Chondrocyte (in vitro differentiated cells): ENCODE measurements around the gene MSRB2. TPM values are rescaled to one million over a fixed set of nuclear protein-coding genes. Genes with fewer than 3 reads are reported as not detected.

Experiments used
- DNase-seq: peaks from one replicate; pipeline ENCODE4 v3.0.0; 2021; ENCODE audit warnings: mixed read lengths, low spot score
- H3K27ac Mint-ChIP-seq: one replicate; pipeline ENCODE4 v1.8.0; 2021; ENCODE audit warnings: mild to moderate bottlenecking, moderate library complexity, mixed read lengths; ENCODE audit not compliant: unreplicated experiment
- H3K27me3 Mint-ChIP-seq: 2 replicates; pipeline ENCODE4 v1.8.0; 2021; ENCODE audit warnings: low read depth, mixed read lengths
- H3K36me3 Mint-ChIP-seq: 2 replicates; pipeline ENCODE4 v1.8.0; 2021; ENCODE audit warnings: low read depth, mixed read lengths
- H3K4me1 Mint-ChIP-seq: 2 replicates; pipeline ENCODE4 v1.8.0; 2021; ENCODE audit warnings: low read depth, mild to moderate bottlenecking, mixed read lengths
- H3K4me3 Mint-ChIP-seq: one replicate; pipeline ENCODE4 v1.8.0; 2021; ENCODE audit warnings: mild to moderate bottlenecking, moderate library complexity, mixed read lengths; ENCODE audit not compliant: unreplicated experiment
- H3K9me3 Mint-ChIP-seq: 2 replicates; pipeline ENCODE4 v1.8.0; 2021; ENCODE audit warnings: low read depth, mixed read lengths
- total RNA-seq: library from RNA; stranded (reverse); gene quantifications from 3 replicates; pipeline ENCODE4 v1.2.1, GENCODE V29; 2021
- TF ChIP-seq, protein P1 (sequence below): fragments of 200-600 bp; sonication (generic); IDR thresholded peaks from 2 replicates; pipeline ENCODE4 v1.5.0; 2021; ENCODE audit warnings: antibody characterized with exemption, mild to moderate bottlenecking, moderate library complexity

Gene MSRB2
- total RNA-seq, 1 donor from 2014 or later = 18.4 TPM

GRCh38 chr10:23081221-23081750, 14.1 kb upstream of the MSRB2 start:
- DNase-seq = no peak
- H3K27me3 Mint-ChIP-seq = peaks cover 29% of the 10 kb centered on the region
- H3K4me1 Mint-ChIP-seq = no peaks in the 10 kb centered on the region
- TF ChIP-seq, protein P1, sequence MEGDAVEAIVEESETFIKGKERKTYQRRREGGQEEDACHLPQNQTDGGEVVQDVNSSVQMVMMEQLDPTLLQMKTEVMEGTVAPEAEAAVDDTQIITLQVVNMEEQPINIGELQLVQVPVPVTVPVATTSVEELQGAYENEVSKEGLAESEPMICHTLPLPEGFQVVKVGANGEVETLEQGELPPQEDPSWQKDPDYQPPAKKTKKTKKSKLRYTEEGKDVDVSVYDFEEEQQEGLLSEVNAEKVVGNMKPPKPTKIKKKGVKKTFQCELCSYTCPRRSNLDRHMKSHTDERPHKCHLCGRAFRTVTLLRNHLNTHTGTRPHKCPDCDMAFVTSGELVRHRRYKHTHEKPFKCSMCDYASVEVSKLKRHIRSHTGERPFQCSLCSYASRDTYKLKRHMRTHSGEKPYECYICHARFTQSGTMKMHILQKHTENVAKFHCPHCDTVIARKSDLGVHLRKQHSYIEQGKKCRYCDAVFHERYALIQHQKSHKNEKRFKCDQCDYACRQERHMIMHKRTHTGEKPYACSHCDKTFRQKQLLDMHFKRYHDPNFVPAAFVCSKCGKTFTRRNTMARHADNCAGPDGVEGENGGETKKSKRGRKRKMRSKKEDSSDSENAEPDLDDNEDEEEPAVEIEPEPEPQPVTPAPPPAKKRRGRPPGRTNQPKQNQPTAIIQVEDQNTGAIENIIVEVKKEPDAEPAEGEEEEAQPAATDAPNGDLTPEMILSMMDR = no peak
- no peak overlapping the region for H3K27ac Mint-ChIP-seq
- H3K4me3 Mint-ChIP-seq = no peak overlapping the region
- H3K9me3 Mint-ChIP-seq = peaks cover 5% of the 10 kb centered on the region
- no peaks in the 10 kb centered on the region for H3K36me3 Mint-ChIP-seq

GRCh38 chr10:23081891-23082290, 13.5 kb upstream of the MSRB2 start:
- H3K27ac Mint-ChIP-seq = no peak overlapping the region
- no peaks in the 10 kb centered on the region for H3K4me1 Mint-ChIP-seq
- H3K27me3 Mint-ChIP-seq = peaks cover 29% of the 10 kb centered on the region
- DNase-seq = no peak
- peaks cover 5% of the 10 kb centered on the region for H3K9me3 Mint-ChIP-seq
- H3K36me3 Mint-ChIP-seq = no peaks in the 10 kb centered on the region
- H3K4me3 Mint-ChIP-seq = no peak overlapping the region
- TF ChIP-seq, protein P1 = peak; percentile 38

- TF ChIP-seq, protein P1 = no peak
- no peak overlapping the region for H3K27ac Mint-ChIP-seq
- no peaks in the 10 kb centered on the region for H3K4me1 Mint-ChIP-seq
- DNase-seq = no peak
- peaks cover 18% of the 10 kb centered on the region for H3K9me3 Mint-ChIP-seq
- peaks cover 4% of the 10 kb centered on the region for H3K27me3 Mint-ChIP-seq
- H3K36me3 Mint-ChIP-seq = no peaks in the 10 kb centered on the region
- no peak overlapping the region for H3K4me3 Mint-ChIP-seq
These were observed 6.8 kb upstream of the MSRB2 start for GRCh38 chr10:23088609-23089008.

GRCh38 chr10:23094786-23095403, 484 bp upstream of the MSRB2 start:
- Mint-ChIP-seq H3K27me3 (no peaks in the 10 kb centered on the region), H3K4me3 (peak overlapping the region; percentile 58), H3K9me3 (peaks cover 13% of the 10 kb centered on the region), H3K4me1 (peaks cover 19% of the 10 kb centered on the region), H3K36me3 (no peaks in the 10 kb centered on the region), H3K27ac (no peak overlapping the region)
- DNase-seq = no peak
- TF ChIP-seq, protein P1 = no peak

DNA sequence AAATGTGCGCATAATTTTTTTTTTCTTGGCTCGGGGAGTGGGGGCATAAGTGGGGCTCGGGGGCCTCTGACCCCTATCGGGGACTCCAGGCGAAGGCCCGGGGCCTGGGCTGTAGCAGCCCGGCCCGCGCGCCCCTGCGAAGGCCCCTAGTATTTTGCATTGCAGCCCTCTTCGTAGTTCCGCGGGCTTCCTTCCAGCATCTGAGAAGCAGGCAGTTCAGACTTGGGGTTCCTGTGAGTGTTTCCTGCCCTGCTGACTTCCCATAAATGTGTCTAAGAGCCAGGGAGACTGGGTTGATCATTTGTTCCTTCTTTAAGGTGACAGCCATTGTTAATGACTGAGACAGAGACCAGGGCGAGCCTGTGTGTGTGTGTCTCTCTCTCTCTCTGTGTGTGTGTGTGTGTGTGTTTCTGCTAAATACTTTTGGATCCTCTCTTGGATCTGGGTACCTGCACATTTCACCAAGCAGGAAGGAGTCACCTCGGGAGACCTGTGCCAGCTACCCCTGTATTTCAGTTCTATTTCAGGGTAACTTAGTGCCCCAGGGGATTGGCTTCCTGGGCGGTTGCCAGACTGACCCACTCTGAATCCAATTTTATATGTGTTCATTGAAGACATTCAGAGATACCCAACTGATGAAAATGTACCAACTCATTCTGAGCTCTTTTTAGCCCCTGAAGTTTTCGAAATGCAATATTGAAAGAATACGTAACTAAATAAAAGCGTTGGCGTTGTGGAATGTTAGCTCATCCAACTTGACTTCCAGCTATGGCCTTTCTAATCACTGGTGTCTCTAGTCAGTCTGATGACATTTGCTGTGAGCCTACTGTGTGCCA, 805 bp downstream of the MSRB2 start:
- no peaks in the 10 kb centered on the region for H3K27me3 Mint-ChIP-seq
- TF ChIP-seq, protein P1 = no peak
- peaks cover 23% of the 10 kb centered on the region for H3K4me1 Mint-ChIP-seq
- H3K4me3 Mint-ChIP-seq = peak overlapping the region; percentile 92
- H3K27ac Mint-ChIP-seq = peak overlapping the region; percentile 79
- no peak for DNase-seq
- peaks cover 13% of the 10 kb centered on the region for H3K9me3 Mint-ChIP-seq
- no peaks in the 10 kb centered on the region for H3K36me3 Mint-ChIP-seq
